Subcutaneous abdominal adipose tissue (tissue), 5 donors: ENCODE results near the gene PTPRD.

ENCODE experiments used
- H3K27ac ChIP-seq: one replicate; pipeline ENCODE4 v1.7.0; 2013; ENCODE audit warnings: low read depth, mild to moderate bottlenecking, inconsistent platforms, low read length, moderate library complexity
- H3K27me3 ChIP-seq, 5 donors: one replicate each; pipeline ENCODE4 v1.7.0; 2013; ENCODE audit warnings: low read length in 5 of 5, inconsistent platforms in 1 of 5; ENCODE audit not compliant: control insufficient read depth in 5 of 5, insufficient read depth in 4 of 5
- H3K36me3 ChIP-seq, 5 donors: one replicate each; pipeline ENCODE4 v1.7.0; 2013; ENCODE audit warnings: low read length in 5 of 5; ENCODE audit not compliant: control insufficient read depth in 5 of 5, insufficient read depth in 5 of 5
- H3K4me1 ChIP-seq, 5 donors: one replicate each; pipeline ENCODE4 v1.7.0; 2013; ENCODE audit warnings: low read length in 5 of 5, mild to moderate bottlenecking in 3 of 5, moderate library complexity in 1 of 5; ENCODE audit not compliant: control insufficient read depth in 5 of 5, insufficient read depth in 5 of 5
- H3K4me3 ChIP-seq, 5 donors: one replicate each; pipeline ENCODE4 v1.7.0; 2013; ENCODE audit warnings: low read length in 5 of 5, low read depth in 1 of 5
- H3K9ac ChIP-seq, 5 donors: one replicate each; pipeline ENCODE4 v1.7.0; 2013; ENCODE audit warnings: low read length in 5 of 5, mild to moderate bottlenecking in 4 of 5, moderate library complexity in 3 of 5
- H3K9me3 ChIP-seq, 5 donors: one replicate each; pipeline ENCODE4 v1.7.0; 2013; ENCODE audit warnings: low read length in 5 of 5; ENCODE audit not compliant: control insufficient read depth in 5 of 5
- donor health status: healthy.
- donor health status: healthy.
- donor health status: healthy.
- donor health status: healthy.
- donor health status: healthy.

Gene PTPRD

DNA sequence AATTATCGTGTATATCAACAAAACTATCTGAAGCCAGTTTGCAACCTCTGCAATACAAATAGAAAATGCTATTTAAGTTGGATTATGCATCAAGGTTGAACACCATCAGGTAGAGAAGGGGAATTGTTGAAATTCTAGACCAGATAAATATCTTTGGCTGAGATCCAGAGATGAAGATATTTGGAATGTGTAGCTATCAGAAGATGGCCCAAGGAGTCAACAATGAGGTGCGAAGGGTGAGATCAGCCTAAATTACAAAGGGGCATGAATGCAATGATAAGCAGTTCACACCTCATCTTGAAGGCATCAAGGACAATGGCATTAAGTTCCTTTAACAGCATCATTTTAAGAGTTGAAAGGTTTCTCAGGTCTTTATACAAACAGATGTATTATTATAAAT, 2241.1 kb downstream of the PTPRD start:
- Histone ChIP-seq H3K27ac (no peak overlapping the region), H3K4me1 (no peaks in the 10 kb centered on the region), H3K9ac (no peak overlapping the region), H3K36me3 (no peaks in the 10 kb centered on the region), H3K27me3 (no peaks in the 10 kb centered on the region), H3K4me3 (no peak overlapping the region), H3K9me3 (no peaks in the 10 kb centered on the region)

GRCh38 chr9:8366161-8366926, 2246.5 kb downstream of the PTPRD start:
- Histone ChIP-seq H3K9me3 (no peaks in the 10 kb centered on the region), H3K27me3 (no peaks in the 10 kb centered on the region), H3K36me3 (no peaks in the 10 kb centered on the region), H3K4me3 (no peak overlapping the region), H3K4me1 (no peaks in the 10 kb centered on the region), H3K27ac (no peak overlapping the region), H3K9ac (no peak overlapping the region)

DNA sequence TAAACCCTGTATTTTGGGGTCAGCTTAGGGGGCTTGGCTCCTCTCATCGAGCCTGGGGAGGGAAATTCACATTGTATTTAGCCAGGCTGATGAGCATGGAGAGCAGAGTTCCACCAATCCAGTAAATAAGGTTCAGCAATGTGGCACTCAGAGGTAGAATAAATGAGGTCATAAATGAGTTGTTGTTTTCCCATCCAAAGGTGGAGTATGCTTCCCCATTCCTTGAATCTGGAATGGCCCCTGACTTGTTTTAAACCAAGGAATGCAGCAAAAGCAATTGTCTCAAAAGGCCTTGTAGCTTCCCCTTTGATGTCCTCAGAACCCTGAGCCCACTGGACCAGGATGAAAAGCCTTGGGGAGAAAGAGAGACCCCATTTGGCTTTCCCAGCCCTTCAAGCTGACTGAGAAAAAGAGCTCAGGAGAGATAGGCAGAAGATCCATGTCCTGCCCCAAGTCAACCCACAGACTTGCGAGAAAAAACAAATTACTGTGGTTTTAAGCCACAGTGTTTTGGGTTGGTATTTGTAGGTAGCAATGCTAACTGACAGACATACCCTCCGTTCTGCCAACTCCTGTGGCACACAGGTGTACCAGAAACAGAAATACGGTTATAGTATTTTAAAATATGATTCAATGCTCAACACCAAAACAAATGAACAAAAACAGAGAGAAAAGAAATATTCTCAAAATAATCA, 2247.2 kb downstream of the PTPRD start:
- Histone ChIP-seq H3K36me3 (no peaks in the 10 kb centered on the region), H3K27me3 (no peaks in the 10 kb centered on the region), H3K4me3 (no peak overlapping the region), H3K27ac (no peak overlapping the region), H3K4me1 (no peaks in the 10 kb centered on the region), H3K9me3 (no peaks in the 10 kb centered on the region), H3K9ac (no peak overlapping the region)

DNA sequence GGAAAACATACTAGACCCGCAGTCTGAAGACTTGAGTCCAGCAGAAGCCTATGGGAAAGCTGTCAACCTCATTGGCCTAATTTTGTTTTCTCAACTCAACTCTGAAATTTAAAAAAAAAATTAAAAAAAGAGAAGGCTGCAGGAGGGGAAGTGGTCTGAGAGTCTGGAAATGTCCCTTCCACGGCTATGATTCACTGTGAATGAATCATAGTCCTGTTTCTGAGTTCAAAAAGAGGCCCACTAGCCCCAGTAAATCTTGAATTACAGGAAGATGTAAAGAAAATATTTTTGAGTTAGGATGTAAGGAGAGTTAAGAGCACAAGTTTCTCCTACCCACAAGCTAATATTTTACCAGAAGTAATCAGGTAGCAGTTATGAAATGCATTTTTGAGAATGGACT, 2247.8 kb downstream of the PTPRD start:
- Histone ChIP-seq H3K4me3 (no peak overlapping the region), H3K27ac (no peak overlapping the region), H3K27me3 (no peaks in the 10 kb centered on the region), H3K9me3 (no peaks in the 10 kb centered on the region), H3K4me1 (no peaks in the 10 kb centered on the region), H3K36me3 (no peaks in the 10 kb centered on the region), H3K9ac (no peak overlapping the region)

DNA sequence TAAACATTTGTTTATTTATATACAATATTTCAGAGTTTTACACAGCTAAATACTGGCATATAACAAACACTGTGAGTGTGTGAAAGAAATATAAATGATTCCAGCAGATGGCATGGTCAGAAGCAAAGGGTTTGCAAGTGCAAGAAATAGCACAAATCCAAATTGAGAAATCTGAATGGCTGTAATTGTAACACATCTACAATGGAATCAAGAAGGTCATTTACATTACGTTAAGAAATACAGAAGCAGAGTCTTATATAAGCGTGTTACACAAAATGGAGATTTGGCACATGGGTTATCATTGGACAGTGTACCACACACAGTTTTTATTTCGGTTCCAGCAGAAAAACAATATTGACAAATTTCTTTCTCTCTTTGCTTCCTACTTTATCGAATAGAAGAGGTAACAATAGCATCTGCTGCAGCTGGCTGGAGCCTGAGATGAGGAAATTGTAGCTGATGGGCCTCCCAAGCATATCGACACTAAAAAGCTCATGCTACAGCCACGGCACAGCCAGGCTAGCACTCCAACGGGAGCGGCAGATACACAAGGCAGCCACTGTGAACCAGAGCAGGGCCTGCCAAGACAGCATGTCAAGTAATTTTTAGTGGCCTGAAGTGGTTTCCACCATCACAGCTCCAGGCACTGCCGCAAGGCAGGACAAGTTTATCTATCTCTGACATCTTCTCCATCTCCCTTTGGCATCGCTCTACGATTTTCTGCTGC, 2248.6 kb downstream of the PTPRD start:
- no peak overlapping the region for H3K27ac ChIP-seq
- H3K9me3 ChIP-seq: no peaks in the 10 kb centered on the region
- H3K27me3 ChIP-seq: no peaks in the 10 kb centered on the region
- H3K9ac ChIP-seq: no peak overlapping the region
- no peaks in the 10 kb centered on the region for H3K36me3 ChIP-seq
- no peaks in the 10 kb centered on the region for H3K4me1 ChIP-seq
- no peak overlapping the region for H3K4me3 ChIP-seq

- H3K4me1 ChIP-seq: no peaks in the 10 kb centered on the region
- H3K9me3 ChIP-seq: no peaks in the 10 kb centered on the region
- no peak overlapping the region for H3K9ac ChIP-seq
- H3K36me3 ChIP-seq: no peaks in the 10 kb centered on the region
- no peaks in the 10 kb centered on the region for H3K27me3 ChIP-seq
- no peak overlapping the region for H3K27ac ChIP-seq
- no peak overlapping the region for H3K4me3 ChIP-seq
Measured at GRCh38 chr9:8362250-8362649, 2250.6 kb downstream of the PTPRD start.

- Histone ChIP-seq H3K4me1 (no peaks in the 10 kb centered on the region), H3K27me3 (no peaks in the 10 kb centered on the region), H3K36me3 (no peaks in the 10 kb centered on the region), H3K9me3 (no peaks in the 10 kb centered on the region), H3K9ac (no peak overlapping the region), H3K4me3 (no peak overlapping the region), H3K27ac (no peak overlapping the region)
Measured at GRCh38 chr9:8361364-8361763, 2251.4 kb downstream of the PTPRD start.

DNA sequence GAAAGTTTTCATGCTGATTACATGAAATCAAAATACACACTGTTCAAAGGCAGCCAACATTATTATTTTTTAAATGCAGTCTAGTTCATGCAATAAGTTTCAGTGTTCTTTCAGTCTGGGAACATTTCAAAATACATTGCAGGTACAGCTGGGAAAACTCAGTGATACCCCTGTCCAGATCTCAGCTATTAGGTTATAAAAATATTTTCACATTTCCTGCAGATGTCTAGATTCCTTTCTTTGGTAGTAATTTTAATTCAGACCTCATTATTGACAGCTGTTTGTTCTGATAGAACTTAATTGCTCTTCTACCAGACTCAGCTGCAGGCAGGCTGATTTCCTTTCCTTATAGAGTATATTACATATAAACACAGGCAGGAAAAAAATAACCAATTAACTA, 2256.4 kb downstream of the PTPRD start:
- H3K9me3 ChIP-seq: no peaks in the 10 kb centered on the region
- no peak overlapping the region for H3K27ac ChIP-seq
- H3K9ac ChIP-seq: no peak overlapping the region
- no peaks in the 10 kb centered on the region for H3K36me3 ChIP-seq
- no peaks in the 10 kb centered on the region for H3K27me3 ChIP-seq
- H3K4me3 ChIP-seq: no peak overlapping the region
- H3K4me1 ChIP-seq: no peaks in the 10 kb centered on the region

DNA sequence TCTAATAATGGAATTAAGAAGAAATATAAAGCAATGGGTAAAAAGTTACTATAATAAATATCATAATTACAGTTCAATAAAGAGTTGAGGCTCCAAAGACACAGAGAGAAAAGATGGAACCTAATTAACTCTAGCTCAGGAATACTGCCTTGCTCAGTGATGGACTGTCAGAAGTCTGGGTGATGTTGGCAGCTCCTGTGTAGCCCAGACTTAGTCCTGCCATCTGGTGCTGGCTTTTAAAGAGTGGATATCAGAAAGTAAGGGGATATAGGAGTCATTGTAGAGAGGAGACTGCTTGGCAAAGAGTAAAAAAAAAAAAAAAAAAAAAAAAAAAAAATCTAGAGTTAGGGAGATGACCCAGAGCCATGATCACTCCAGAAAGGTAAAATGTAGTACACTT, 2261.4 kb downstream of the PTPRD start:
- no peaks in the 10 kb centered on the region for H3K4me1 ChIP-seq
- no peak overlapping the region for H3K27ac ChIP-seq
- no peaks in the 10 kb centered on the region for H3K36me3 ChIP-seq
- H3K4me3 ChIP-seq: no peak overlapping the region
- no peak overlapping the region for H3K9ac ChIP-seq
- no peaks in the 10 kb centered on the region for H3K27me3 ChIP-seq
- no peaks in the 10 kb centered on the region for H3K9me3 ChIP-seq

DNA sequence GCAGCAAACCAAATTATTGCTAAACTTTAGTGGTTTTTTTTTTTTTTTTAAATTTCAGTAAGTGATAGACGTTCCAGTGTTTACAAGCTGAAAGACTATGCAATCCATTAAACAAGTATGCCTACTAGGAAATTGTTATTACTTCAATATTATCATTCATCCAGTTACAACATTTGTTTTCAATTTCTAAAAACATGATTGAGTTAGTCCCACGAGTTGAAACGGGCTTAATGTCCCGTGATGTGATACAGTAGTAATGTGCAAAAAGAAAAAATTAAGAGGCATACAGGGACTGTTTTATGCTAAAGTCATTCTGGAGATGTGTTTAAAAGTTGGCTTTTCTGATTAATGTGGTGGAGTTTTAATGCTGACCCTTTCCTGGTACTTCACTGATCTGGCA, 2262.9 kb downstream of the PTPRD start:
- Histone ChIP-seq H3K27me3 (no peaks in the 10 kb centered on the region), H3K4me1 (no peaks in the 10 kb centered on the region), H3K36me3 (no peaks in the 10 kb centered on the region), H3K9me3 (no peaks in the 10 kb centered on the region), H3K4me3 (no peak overlapping the region), H3K27ac (no peak overlapping the region), H3K9ac (no peak overlapping the region)
